Activated CD4-positive, alpha-beta T cell treated with anti-CD3 and anti-CD28 coated beads, Interleukin-2, amount 10 ng/mL, durations not matched to agents 24 days and 14 days (primary cell): ENCODE data around the gene LARP4B. TPM values are rescaled to one million over a fixed set of nuclear protein-coding genes. Genes with fewer than 3 reads are reported as not detected.
"Not testable (repeated sequence)": the region's sequence is repeated elsewhere in the genome, so short reads cannot be mapped to it uniquely, and the experiment has no call there.

Experiments
- DNase-seq: peaks from one replicate; pipeline ENCODE4 v3.0.0; 2022
- H3K27ac Mint-ChIP-seq: one replicate; pipeline ENCODE4 v1.8.0; 2022; ENCODE audit warnings: mild to moderate bottlenecking, mixed read lengths
- H3K27me3 Mint-ChIP-seq: one replicate; pipeline ENCODE4 v1.8.0; 2022; ENCODE audit warnings: mixed read lengths
- H3K36me3 Mint-ChIP-seq: one replicate; pipeline ENCODE4 v1.8.0; 2022; ENCODE audit warnings: low read depth, mild to moderate bottlenecking, mixed read lengths
- H3K4me1 Mint-ChIP-seq: one replicate; pipeline ENCODE4 v1.8.0; 2021; ENCODE audit warnings: mixed read lengths
- H3K4me3 Mint-ChIP-seq: one replicate; pipeline ENCODE4 v1.8.0; 2022; ENCODE audit warnings: mild to moderate bottlenecking, moderate library complexity, mixed read lengths
- H3K9me3 Mint-ChIP-seq: one replicate; pipeline ENCODE4 v1.8.0; 2021; ENCODE audit warnings: mixed read lengths
- intact Hi-C: fragments of 100-400 bp; cut with micrococcal nuclease; formaldehyde crosslinking; loops from one replicate; pipeline ENCODE4 v1.15.1; 2023
- total RNA-seq: library from RNA; stranded (reverse); gene quantifications from 2 replicates; pipeline ENCODE4 v1.2.3, GENCODE V29; 2022

Gene LARP4B
- total RNA-seq, 1 donor from 2014 or later = 169 TPM

DNA sequence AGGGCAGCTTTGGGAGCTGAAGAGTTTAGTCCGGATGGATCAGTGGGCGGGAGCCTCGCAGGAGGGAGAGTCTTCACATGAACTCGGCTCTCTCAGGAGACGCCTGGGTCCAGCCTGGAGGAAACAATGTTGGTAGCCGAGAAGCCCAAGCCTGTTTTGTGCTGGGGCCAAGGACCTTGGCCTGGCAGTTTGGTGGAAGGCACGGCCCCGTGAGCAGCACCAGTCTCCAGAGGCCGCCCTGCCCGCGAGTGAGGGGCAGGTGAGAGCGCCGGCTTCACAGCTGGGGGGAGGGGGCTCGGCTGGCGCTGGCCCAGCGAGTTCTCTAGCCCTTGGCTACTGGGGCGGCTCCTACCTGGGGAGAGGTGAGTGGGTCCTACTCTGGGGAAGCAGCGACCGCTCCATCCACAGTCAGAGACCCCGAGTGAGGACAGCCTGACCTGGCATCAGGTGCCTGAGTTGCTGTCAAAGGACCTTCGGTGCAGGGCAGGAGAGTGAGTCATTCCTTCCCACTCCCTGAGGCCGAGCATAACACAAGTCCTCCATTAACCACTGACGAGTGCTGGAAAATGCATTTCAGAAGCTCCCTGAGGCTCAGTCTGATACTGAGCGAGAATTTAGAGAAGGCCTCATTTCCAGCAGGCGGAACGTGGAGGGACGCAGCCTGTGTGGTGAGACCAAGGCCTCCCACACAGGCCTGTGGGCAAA lies 152.7 kb downstream of the LARP4B start:
- intact Hi-C loops = no loop called here
- peaks cover 3% of the 10 kb centered on the region for H3K27me3 Mint-ChIP-seq
- H3K36me3 Mint-ChIP-seq = no peaks in the 10 kb centered on the region
- DNase-seq = peak; percentile 48
- H3K27ac Mint-ChIP-seq = no peak overlapping the region
- no peaks in the 10 kb centered on the region for H3K4me1 Mint-ChIP-seq
- no peak overlapping the region for H3K4me3 Mint-ChIP-seq
- no peaks in the 10 kb centered on the region for H3K9me3 Mint-ChIP-seq

DNA sequence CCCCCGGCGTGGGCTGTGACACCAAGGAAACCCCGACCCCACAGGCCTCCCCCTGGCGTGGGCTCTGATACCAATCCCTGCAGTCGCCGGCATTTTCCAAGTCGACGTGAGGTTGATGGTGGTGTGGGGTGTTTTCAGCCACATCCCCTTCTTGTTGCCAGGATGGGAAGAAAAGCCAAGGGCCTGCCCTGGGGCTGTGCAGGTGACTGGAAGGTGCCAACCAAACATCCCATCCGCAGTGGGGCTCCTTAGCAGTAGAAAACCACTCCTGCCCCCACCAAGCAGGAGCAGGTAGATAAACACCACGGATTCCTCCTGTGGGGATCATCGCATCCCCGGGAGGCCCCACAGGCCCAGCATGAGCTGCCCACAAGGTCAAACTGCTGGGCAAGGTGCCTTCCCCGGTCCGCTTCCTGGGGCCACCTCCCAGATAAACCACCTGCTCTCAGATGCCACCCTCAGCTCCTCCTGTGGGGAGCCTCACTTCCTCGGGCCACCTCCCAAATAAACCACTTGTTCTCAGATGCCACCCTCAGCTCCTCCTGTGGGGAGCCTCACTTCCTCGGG lies 153.5 kb downstream of the LARP4B start:
- DNase-seq = peak; percentile 44
- intact Hi-C loops = no loop called here
- H3K4me1 Mint-ChIP-seq = no peaks in the 10 kb centered on the region
- no peaks in the 10 kb centered on the region for H3K36me3 Mint-ChIP-seq
- no peaks in the 10 kb centered on the region for H3K9me3 Mint-ChIP-seq
- peaks cover 3% of the 10 kb centered on the region for H3K27me3 Mint-ChIP-seq
- no peak overlapping the region for H3K27ac Mint-ChIP-seq
- no peak overlapping the region for H3K4me3 Mint-ChIP-seq

DNA sequence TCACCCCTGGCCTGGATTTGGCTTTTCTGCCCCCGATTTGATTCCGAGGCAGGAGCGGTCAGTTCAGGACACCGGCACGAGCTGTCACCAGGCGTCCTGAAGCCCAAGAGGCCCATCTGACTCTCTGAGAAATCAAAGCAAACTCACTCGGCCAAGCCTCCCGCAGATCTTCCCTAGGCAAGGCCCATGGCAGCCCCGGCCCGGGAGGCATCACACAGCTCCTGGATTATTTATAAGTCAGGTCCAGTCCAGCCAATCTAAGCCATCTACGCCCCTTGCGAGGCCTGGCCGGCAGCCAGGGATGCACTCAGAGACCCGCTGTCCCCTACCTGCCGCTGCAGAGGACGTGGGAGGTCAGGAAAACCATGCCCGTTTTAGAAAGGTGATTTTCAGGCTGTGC lies 154.7 kb downstream of the LARP4B start:
- H3K9me3 Mint-ChIP-seq = no peaks in the 10 kb centered on the region

DNA sequence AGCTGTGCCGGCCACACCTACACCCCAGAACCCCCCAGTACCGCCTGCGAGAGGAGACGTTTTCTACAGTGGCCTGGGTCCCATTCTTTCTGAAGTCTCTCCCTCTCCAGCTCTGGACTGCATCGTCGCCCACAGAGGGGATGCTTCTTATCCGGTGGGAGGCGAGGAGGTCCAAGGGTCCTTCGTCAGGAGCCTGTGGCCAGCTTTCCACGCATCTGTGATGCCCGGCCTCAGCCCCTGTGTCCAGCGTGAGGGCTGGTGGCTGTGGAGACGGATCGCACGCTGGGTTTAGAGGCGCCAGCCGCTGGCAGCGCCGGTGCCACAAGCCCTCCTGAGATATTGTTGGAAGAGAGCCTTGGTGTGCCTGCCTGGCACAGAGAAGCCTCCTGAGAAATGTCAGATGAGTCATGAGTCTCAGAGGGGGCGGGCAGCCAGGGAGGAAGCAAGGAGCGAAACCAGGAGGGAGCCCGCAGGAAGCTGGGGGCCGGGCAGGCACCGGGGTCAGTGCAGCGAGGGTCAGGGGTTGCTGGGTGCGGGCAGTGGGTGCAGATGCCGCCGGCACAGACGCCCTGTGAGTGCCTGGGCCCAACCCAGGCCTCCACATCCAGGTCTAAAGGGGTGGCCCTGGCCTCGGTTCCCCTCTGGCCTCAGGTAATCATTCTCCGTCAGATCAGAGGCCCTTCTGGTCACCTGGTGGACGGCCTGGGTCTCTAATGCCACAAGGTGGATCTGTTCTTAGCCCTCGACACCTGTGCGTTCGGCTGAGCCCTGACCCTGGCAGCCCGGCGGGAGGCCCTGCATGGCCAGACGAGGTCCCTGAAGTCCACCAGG lies 156.0 kb downstream of the LARP4B start:
- H3K4me3 Mint-ChIP-seq = no peak overlapping the region
- H3K27ac Mint-ChIP-seq = no peak overlapping the region
- no peaks in the 10 kb centered on the region for H3K4me1 Mint-ChIP-seq
- no peaks in the 10 kb centered on the region for H3K27me3 Mint-ChIP-seq
- H3K36me3 Mint-ChIP-seq = no peaks in the 10 kb centered on the region
- peak; percentile 50 for DNase-seq
- intact Hi-C loops = no loop called here
- H3K9me3 Mint-ChIP-seq = no peaks in the 10 kb centered on the region

More for the DNA sequence above, 154.7 kb downstream of the LARP4B start:
- Mint-ChIP-seq H3K4me3 (no peak overlapping the region), H3K36me3 (no peaks in the 10 kb centered on the region), H3K4me1 (no peaks in the 10 kb centered on the region), H3K27me3 (no peaks in the 10 kb centered on the region), H3K27ac (no peak overlapping the region)
- intact Hi-C loops = no loop called here
- peak; percentile 37 for DNase-seq

DNA sequence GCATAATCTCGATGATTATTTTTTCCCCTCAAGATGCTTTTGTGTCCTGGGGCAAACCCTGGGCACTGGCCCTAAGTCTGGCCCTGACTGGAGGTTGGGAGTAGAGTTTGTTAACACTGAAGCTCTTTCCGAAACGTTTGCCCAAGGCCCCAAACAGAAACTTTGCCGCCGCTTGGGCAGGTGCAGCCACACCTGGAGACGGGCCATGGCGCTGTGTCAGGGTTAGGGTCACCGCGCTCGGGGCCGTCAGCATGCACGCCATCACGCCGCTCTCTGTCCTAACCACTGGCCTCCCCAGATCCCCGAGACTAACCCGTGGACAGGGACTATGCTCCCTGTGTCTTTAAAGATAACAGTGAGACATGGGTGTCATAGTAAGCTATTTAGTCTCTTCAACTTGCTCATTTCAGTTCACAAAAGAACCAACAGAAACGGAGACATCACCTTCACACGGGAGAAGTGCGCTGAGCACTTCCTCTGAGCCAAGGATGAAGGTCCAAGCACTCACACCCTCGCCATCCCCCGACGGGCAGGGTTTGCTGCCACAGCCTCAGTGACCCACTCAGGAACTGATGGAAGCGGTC lies 156.8 kb downstream of the LARP4B start:
- intact Hi-C loops = no loop called here
- H3K36me3 Mint-ChIP-seq = no peaks in the 10 kb centered on the region

DNA sequence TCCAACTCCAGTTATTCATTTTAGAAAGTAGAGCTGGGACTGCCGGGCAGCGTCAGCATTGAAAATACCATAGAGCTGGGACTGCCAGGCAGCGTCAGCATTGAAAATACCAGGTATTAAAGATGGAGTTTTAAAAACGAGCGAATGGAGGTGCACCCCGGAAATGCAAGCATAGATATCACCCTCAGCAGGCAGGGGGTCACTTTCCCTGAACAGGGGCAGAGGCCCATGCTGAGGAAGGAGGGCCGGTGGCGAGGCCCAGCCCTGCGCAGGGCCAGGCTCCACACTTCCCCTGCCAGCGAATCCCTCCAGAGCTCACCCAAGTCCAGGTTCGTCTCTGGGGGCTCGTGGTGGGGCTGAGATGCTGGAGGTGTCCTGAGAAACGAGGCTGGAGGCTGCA lies 157.3 kb downstream of the LARP4B start:
- no peak overlapping the region for H3K27ac Mint-ChIP-seq
- no peak overlapping the region for H3K4me3 Mint-ChIP-seq
- no peaks in the 10 kb centered on the region for H3K27me3 Mint-ChIP-seq
- no peaks in the 10 kb centered on the region for H3K9me3 Mint-ChIP-seq
- H3K4me1 Mint-ChIP-seq = no peaks in the 10 kb centered on the region
- DNase-seq = no peak
- intact Hi-C loops = no loop called here
- H3K36me3 Mint-ChIP-seq = no peaks in the 10 kb centered on the region

More for the DNA sequence above, 156.8 kb downstream of the LARP4B start:
- H3K27me3 Mint-ChIP-seq = no peaks in the 10 kb centered on the region
- H3K27ac Mint-ChIP-seq = no peak overlapping the region
- peak; percentile 41 for DNase-seq
- no peaks in the 10 kb centered on the region for H3K4me1 Mint-ChIP-seq
- no peak overlapping the region for H3K4me3 Mint-ChIP-seq
- H3K9me3 Mint-ChIP-seq = no peaks in the 10 kb centered on the region

DNA sequence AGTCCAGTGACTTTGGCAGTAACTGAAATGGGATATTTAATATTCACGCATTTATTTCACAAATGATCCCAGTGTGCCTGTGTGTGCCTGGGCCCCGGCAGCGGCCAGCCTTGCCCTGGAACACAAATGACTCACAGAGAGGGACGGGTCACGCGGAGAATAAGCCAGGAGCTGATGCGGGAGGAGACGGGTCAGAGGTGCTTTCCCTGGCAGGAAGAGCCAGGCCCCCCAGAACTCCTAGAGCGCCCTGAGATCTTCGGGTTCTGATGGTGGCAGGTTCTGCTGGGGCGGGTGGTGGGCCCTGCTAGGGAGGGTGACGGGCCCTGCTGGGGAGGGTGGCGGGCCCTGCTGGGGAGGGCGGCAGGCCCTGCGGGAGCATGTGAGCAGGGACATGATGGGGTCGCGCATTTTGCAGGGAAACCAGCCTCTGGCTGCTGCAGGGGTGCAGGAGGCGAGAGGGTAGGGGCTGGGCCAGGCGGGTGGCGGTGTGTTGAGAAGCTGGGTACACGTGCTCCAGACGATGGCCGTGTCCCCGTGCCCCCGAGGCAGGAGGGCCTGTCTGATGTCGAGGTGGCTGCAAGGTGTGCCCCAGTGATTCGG lies 157.8 kb downstream of the LARP4B start:
- no peak overlapping the region for H3K27ac Mint-ChIP-seq
- intact Hi-C loops = no loop called here
- no peaks in the 10 kb centered on the region for H3K27me3 Mint-ChIP-seq
- peak; percentile 33 for DNase-seq
- no peaks in the 10 kb centered on the region for H3K36me3 Mint-ChIP-seq
- no peaks in the 10 kb centered on the region for H3K9me3 Mint-ChIP-seq
- no peaks in the 10 kb centered on the region for H3K4me1 Mint-ChIP-seq
- H3K4me3 Mint-ChIP-seq = no peak overlapping the region

DNA sequence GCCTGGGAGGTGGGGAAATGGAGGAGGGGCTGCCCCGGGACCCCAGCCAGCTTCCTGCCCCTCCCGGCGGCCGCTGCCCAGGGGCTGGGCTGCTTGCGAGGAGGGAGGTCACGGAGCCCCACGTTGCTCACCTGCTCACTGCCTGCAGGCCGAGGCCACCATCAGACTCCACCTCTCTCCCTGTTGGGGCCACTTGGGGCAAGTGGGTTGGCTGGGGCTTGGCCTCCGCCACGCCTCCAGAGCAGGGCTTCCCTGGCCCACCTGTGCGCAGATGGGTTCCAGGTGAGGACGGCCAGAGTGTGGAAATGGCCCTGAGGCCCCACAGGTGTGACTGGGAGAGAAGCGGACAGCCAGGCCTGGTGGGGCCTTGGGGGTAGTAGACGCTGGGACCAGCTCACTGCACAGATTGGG lies 159.3 kb downstream of the LARP4B start:
- intact Hi-C loops = no loop called here
- Mint-ChIP-seq H3K9me3 (no peaks in the 10 kb centered on the region), H3K27ac (no peak overlapping the region), H3K27me3 (no peaks in the 10 kb centered on the region), H3K36me3 (no peaks in the 10 kb centered on the region), H3K4me3 (no peak overlapping the region), H3K4me1 (no peaks in the 10 kb centered on the region)
- DNase-seq = peak; percentile 39

DNA sequence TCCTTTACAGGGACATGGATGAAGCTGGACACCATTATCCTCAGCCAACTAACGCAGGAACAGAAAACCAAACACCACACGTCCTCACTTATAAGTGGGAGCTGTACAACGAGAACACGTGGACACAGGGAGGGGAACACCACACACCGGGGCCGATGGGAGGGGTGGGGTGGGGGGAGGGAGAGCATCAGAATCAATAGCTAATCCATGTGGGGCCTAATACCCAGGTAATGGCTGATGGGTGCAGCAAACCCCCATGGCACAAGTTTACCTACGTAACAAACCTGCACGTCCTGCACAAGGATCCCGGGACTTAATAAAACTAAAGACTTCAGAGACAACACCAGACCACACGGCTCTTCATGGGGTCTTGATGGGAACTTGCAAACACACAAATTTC lies 159.9 kb downstream of the LARP4B start:
- Mint-ChIP-seq H3K4me1 (no peaks in the 10 kb centered on the region), H3K36me3 (no peaks in the 10 kb centered on the region), H3K9me3 (no peaks in the 10 kb centered on the region), H3K27ac (no peak overlapping the region), H3K4me3 (no peak overlapping the region), H3K27me3 (no peaks in the 10 kb centered on the region)
- intact Hi-C loops = no loop called here
- no peak for DNase-seq

DNA sequence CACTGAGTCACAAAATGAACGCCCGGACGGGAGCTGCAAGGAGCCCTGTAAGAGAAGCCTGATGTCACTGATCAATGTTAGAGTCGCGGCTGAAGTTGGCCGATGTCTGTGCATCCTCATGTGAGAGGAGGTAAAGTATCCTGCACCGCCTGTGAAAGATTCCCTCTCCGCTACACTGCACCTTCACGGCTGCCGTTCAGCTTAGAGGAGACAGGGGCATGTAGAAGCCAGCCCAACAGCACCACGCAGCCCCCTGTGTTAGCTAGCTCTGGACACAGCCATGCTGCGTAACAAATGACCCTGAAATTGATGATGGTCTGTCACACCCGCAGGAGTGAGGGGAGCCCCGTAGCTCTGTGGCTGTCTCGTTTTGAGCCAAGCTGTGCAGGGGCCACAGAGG lies 160.5 kb downstream of the LARP4B start:
- no peaks in the 10 kb centered on the region for H3K4me1 Mint-ChIP-seq
- no peaks in the 10 kb centered on the region for H3K9me3 Mint-ChIP-seq
- H3K27ac Mint-ChIP-seq = no peak overlapping the region
- no peak overlapping the region for H3K4me3 Mint-ChIP-seq
- intact Hi-C loops = no loop called here
- no peaks in the 10 kb centered on the region for H3K36me3 Mint-ChIP-seq
- H3K27me3 Mint-ChIP-seq = no peaks in the 10 kb centered on the region
- DNase-seq = peak; percentile 38

DNA sequence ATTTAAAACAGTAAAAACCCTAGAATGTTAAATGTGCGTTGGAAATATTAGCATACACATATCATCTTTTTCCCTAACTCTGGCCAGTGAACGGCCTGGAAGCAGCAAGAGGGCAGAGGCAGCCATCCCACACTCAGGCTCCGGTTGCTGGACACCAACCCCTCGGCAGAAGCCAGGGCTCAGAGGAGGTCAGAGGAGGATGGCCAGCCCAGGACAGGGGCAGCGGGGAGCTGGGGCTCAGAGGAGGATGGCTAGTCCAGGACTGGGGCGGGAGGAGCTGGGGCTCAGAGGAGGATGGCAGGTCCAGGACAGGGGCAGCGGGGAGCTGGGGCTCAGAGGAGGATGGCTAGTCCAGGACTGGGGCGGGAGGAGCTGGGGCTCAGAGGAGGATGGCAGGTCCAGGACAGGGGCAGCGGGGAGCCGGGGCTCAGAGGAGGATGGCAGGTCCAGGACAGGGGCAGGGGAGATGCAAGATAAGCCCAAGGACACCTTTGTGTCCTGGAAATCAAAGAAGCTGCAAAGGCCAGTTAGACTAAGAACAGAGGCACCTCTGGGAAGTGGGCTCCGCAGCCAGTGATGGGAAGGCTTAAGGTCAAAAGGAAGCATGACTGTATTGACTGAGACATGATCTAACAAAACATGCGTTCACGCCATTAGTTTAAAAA lies 161.3 kb downstream of the LARP4B start:
- H3K27ac Mint-ChIP-seq, H3K4me1 Mint-ChIP-seq, DNase-seq, H3K4me3 Mint-ChIP-seq, H3K9me3 Mint-ChIP-seq, H3K36me3 Mint-ChIP-seq, intact Hi-C loops, H3K27me3 Mint-ChIP-seq: not testable (repeated sequence)

DNA sequence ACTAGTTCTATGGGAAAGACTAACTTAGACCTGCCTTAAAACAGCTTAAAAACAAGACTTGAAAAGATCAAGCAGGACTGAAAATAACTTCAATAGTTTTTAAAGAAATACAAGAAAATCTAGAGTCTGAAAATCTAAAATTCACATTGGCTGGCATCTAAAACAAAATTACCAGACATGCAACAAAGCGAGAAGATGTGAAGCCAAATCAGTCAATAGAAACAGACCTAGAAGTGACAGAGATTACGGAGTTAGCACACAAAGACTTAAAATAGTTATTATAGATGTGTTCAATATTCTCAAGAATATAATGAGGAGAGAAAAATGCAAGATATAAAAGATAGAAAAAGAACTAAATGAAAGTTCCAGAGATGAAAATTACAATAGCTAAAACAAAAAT lies 163.7 kb downstream of the LARP4B start:
- H3K27ac Mint-ChIP-seq = no peak overlapping the region
- intact Hi-C loops = no loop called here
- no peaks in the 10 kb centered on the region for H3K36me3 Mint-ChIP-seq
- peaks cover 6% of the 10 kb centered on the region for H3K9me3 Mint-ChIP-seq
- no peaks in the 10 kb centered on the region for H3K4me1 Mint-ChIP-seq
- peaks cover 8% of the 10 kb centered on the region for H3K27me3 Mint-ChIP-seq
- DNase-seq = no peak
- no peak overlapping the region for H3K4me3 Mint-ChIP-seq

DNA sequence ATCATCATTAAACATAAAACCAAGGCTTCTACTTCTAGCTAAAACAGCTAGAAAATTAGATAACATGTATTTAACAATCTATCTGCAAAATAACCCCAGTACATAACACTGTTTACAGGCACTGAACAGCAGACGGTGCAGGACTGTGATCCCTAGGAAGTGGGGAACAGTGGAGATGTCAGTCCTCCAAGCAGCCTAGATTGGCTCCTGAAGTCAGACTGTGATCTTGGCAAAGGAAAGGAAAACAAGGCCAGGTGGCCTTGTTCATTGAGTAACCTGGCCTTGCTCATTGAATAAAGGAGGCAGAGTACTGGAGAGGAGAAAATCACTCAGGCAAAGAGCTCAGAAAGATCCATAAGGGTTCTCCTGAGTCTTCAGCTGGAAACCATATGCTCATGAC lies 164.3 kb downstream of the LARP4B start:
- intact Hi-C loops = no loop called here
- Mint-ChIP-seq H3K36me3 (no peaks in the 10 kb centered on the region), H3K27me3 (peaks cover 13% of the 10 kb centered on the region), H3K4me3 (no peak overlapping the region), H3K27ac (no peak overlapping the region), H3K4me1 (no peaks in the 10 kb centered on the region), H3K9me3 (peaks cover 12% of the 10 kb centered on the region)
- peak; percentile 31 for DNase-seq
